GM18498 (cell line): Measurements from ENCODE around the gene THRAP3.

ENCODE experiments used
- ATAC-seq: cut with Tn5 transposase; IDR thresholded peaks from one replicate; pipeline ENCODE4 v1.9.1; 2021; ENCODE audit warnings: mild to moderate bottlenecking, moderate library complexity; ENCODE audit not compliant: unreplicated experiment

Gene THRAP3

GRCh38 chr1:36322786-36323635 lies 98.8 kb downstream of the THRAP3 start:
- ATAC-seq, result peak; percentile 43

- ATAC-seq, result peak; percentile 57
Measured at GRCh38 chr1:36323636-36324352, 99.6 kb downstream of the THRAP3 start, which contains the start of gene EVA1B. Gene EVA1B, minus strand, starts transcription at chr1:36323645. Its CDS starts 608 bp downstream, at chr1:36323037.

- ATAC-seq, result no peak
Measured at GRCh38 chr1:36324353-36324703, 100.1 kb downstream of the THRAP3 start.

- ATAC-seq, result no peak
Measured at GRCh38 chr1:36326499-36326898, 102.3 kb downstream of the THRAP3 start.

DNA sequence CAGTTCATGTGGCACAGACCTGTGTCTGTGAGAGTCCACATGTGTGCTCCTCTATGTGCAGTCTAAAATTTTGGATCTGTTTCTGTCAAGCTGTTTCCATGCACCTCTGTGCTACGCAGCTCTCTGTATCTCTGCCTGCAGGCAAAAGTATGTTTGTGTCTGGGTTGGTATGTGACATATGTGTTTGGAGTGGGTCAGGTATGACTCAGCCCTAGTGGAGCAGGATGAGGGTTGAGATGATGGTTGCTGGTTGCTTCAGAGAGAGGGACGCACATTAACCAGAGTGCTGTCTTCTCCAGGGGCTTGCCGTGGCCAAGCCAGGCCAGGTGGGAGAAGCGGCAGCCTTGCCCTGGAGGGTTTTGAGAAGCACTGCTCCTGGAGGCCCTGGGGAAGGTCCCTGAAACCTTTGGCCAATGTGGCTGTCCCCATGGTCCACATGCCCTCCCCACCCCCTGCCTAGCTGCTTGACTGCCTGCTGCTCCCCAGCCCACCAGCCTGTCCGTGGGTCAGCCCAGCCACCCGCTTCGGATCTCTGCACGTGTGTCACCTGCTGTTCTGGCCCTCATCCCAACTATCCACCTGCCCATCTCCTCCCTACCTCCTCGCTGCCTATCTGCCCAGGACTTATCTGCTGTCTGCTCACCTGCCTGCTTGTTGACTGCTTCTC lies 103.3 kb downstream of the THRAP3 start:
- ATAC-seq, result no peak

DNA sequence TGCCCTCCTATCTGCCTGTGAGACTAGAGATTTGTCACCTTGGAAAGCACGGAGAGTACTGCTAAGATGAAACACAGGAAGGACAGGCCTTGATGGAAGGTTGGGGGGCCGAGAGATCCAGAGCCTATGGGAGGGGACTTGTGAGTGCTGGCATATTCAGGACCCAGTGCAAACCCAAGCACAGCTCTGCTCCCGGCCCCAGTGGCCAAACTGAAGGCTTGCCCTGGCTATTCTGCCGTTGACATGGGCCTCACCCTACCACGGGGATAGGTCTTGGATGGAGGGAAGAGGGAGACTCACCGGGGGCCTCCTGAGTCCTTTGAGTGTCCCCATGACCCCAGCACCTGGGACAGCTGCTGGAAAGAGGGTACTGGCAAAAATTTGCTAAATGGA lies 103.8 kb downstream of the THRAP3 start:
- ATAC-seq, result no peak

DNA sequence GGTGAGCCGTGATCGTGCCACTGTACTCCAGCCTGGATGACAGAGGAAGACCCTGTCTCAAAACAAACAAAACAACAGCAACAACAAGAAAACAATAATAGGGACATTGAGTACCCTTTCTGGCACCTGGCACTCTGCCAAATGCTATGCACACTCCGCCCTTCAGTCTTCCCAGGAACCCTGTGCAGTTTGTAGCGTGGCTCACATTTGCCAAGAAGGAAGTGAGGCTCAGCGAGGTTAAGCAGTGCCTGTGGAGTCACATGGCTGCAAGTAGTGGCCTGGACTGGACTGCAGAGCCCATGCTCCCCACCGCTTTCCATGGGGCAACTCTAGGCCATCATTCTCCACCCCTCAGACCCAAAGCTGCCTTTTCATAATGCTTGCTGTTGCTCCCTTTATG lies 104.5 kb downstream of the THRAP3 start:
- ATAC-seq, result no peak

DNA sequence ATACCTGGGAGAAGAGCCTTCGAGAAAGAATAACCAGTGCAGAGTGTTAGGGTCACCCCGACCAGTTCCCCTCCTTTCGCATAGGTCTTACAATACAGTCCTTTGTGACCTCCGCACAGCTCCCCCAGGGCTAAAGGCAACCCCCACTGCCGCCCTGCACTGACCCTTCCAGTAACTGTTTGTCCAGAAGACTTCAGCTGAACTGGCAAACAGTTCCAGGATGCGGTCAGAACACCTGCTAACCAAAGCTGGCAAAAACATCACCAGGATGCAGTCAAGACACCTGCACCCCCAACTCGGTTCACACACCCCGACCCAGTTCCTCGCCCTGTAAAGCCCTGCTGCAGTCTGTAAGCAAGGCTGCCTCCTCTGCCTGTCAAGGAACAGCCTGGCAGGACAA lies 105.6 kb downstream of the THRAP3 start:
- no peak for ATAC-seq

GRCh38 chr1:36330940-36331339 lies 106.7 kb downstream of the THRAP3 start:
- ATAC-seq, result no peak

- ATAC-seq, result no peak
Measured at GRCh38 chr1:36337830-36338229, 113.6 kb downstream of the THRAP3 start.

- no peak for ATAC-seq
Measured at GRCh38 chr1:36339215-36339614, 115.0 kb downstream of the THRAP3 start.

GRCh38 chr1:36339615-36340014 lies 115.4 kb downstream of the THRAP3 start:
- no peak for ATAC-seq

GRCh38 chr1:36341626-36342320 lies 117.5 kb downstream of the THRAP3 start:
- ATAC-seq, result no peak

DNA sequence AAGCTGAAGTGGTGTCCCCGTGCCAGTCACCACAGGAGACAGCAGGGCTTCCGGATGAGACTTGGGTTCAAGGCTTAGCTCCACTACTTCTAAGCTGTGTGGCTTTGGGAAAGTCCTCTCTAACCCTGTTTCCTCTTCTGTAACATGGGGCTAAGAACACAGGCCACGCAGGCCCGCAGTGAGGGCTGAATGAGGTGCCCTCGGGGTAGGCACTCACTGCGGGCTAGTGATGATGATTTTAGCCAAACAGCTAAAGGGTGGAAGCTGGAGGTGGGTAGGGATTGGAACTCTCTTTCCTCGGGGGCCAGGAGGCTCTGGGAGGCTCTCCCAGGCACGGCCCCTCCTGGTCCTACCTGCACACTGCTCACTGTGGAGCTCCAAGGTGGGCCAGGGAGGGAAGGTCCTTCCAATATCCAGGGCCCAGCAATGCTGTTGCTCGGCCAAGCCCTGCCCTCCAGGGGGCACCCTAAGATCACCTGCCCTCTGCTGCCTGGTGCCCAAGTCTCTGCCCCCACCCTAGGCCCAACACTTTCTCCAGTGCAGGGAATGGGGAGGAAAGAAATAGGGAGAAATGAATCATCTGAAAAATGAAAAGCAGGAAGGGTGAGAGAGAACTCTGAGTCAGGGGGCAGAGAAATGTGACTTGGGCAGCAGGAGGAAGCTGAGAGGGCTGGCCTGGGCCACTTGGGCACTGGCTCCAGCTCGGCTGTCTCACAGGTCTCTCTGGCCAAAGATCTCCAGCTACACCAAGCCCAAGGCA lies 118.4 kb downstream of the THRAP3 start:
- no peak for ATAC-seq

DNA sequence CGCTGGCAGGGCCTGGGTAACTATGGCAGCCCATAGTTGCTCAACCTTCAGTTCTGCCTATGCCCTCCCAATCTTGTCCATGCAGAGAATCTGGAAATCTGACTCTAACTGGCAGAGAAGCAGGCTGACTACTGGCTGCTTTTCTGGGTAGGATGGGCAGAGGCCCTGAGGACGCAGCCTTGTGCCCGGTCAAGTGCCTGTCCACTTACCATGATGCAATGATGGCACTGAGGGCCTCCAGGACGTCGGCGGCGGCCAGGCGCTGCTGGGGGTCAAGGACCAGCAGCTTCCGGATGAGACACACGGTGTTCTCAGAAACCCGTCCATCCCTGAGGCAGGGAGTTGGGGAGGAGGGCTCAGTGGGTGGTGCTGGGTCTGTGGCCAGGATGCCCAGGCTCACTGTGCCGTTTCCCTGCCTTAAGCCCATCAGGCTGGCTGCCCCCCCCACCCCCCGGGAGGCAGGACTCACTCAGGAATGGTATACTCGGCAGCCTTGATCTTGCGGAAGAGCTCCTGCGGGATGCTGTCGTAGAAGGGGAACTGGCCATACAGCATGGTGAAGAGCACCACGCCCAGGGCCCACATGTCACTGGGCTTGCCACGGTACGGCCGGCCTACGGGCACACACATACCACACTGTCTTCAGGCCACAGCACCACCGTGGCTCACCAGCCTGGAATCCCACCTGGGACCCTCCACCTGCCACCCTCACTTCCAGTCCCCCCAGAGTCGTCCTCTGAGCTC lies 119.6 kb downstream of the THRAP3 start:
- ATAC-seq, result no peak

DNA sequence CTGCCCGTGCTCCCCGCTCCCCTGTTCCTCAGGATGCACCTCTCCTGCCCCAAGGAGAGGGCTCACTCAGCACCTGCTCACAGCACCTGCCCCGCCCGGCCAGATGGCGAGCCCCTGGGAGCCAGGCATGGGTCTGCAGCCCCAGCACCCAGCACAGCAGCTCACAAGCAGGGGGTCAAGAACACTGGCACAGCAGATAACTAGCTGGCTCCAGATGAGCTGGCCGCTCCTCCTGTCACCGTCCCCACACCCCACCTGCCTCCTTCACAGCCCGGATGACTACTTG lies 120.1 kb downstream of the THRAP3 start:
- ATAC-seq, result no peak

- no peak for ATAC-seq
Measured at GRCh38 chr1:36345353-36345752, 121.1 kb downstream of the THRAP3 start.

DNA sequence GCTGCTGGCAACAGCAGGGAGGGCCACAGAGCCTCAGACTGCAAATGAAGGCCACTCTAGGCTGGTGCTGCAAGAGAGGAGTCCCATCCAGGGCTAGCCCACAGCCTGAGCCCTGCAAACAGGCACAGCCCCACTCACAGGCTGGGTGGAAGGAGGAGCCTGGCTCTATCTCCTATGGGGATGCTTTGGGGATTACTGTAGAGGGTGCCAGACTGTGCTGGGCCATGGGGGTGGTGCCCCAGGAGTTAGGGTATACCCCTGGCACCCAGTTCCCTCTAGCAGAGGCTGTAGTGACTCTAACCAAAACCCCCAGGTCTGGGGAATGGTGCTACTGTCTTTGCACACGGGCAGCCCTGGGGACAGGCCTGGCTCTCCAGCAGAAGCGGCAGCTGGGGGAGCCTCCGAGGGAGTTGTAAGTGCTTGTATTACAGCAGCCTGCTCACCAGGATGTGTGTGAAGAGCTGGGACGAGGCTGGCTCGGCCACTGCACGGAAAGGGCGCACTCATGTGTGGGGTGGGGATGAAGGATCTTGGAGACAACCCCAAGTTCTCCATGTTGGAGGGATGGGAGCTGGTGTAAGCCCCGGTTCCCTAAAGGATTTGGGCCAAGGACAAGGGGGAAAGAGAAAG lies 122.6 kb downstream of the THRAP3 start:
- ATAC-seq, result no peak

GRCh38 chr1:36349241-36349671 lies 125.0 kb downstream of the THRAP3 start:
- peak; percentile 62 for ATAC-seq
